GM18858 (cell line): ENCODE data around the gene CGB1.

Experiments
- ATAC-seq: cut with Tn5 transposase; IDR thresholded peaks from one replicate; pipeline ENCODE4 v1.9.1; 2021; ENCODE audit not compliant: unreplicated experiment

The CGB1 gene

GRCh38 chr19:48999481-49000325 lies 37.0 kb downstream of the CGB1 start:
- ATAC-seq = no peak

- no peak for ATAC-seq
Observed at GRCh38 chr19:48997972-48998371, 38.7 kb downstream of the CGB1 start.

GRCh38 chr19:48994035-48994386 lies 42.7 kb downstream of the CGB1 start:
- ATAC-seq = no peak

- ATAC-seq = peak; percentile 71
Observed at GRCh38 chr19:48993175-48994034, 43.3 kb downstream of the CGB1 start, which contains the start of the genes GYS1 and RUVBL2. Gene GYS1, minus strand, starts transcription at chr19:48993309. Its CDS starts 197 bp downstream, at chr19:48993112. Gene RUVBL2, plus strand, starts transcription at chr19:48993887. Its CDS starts 25 bp downstream, at chr19:48993912.

- ATAC-seq = no peak
Observed at GRCh38 chr19:48992581-48993174, 44.0 kb downstream of the CGB1 start.

GRCh38 chr19:48991873-48992580 lies 44.7 kb downstream of the CGB1 start:
- ATAC-seq = no peak

- ATAC-seq = no peak
Observed at GRCh38 chr19:48991011-48991609, 45.6 kb downstream of the CGB1 start.

GRCh38 chr19:48990400-48990799 lies 46.3 kb downstream of the CGB1 start:
- ATAC-seq = no peak

- no peak for ATAC-seq
Observed at GRCh38 chr19:48989701-48990291, 46.9 kb downstream of the CGB1 start.

- no peak for ATAC-seq
Observed at GRCh38 chr19:48988860-48989259, 47.8 kb downstream of the CGB1 start.

GRCh38 chr19:48988286-48988685 lies 48.4 kb downstream of the CGB1 start:
- no peak for ATAC-seq

- ATAC-seq = no peak
Observed at GRCh38 chr19:48987323-48987722, 49.4 kb downstream of the CGB1 start.

GRCh38 chr19:48986211-48986610 lies 50.5 kb downstream of the CGB1 start:
- no peak for ATAC-seq

GRCh38 chr19:48985711-48986110 lies 51.0 kb downstream of the CGB1 start:
- ATAC-seq = no peak
